Fibroblast of lung (primary cell): ENCODE results near the gene ERFL.

ENCODE experiments used
- CTCF ChIP-seq, 2 donors: IDR thresholded peaks in 1 of 2; conservative IDR thresholded peaks in 1 of 2; 1 replicate in 1 of 2; 2 replicates in 1 of 2; pipeline ENCODE4 v1.5.1; 2011 to 2012; ENCODE audit warnings: low read length in 2 of 2, control low read depth in 1 of 2, inconsistent platforms in 1 of 2, low read depth in 1 of 2, mild to moderate bottlenecking in 1 of 2
- EZH2 ChIP-seq: IDR thresholded peaks from 2 replicates; pipeline ENCODE4 v1.5.1; 2012; ENCODE audit warnings: low read length, control low read depth, mild to moderate bottlenecking; ENCODE audit errors: missing control alignments

DNA sequence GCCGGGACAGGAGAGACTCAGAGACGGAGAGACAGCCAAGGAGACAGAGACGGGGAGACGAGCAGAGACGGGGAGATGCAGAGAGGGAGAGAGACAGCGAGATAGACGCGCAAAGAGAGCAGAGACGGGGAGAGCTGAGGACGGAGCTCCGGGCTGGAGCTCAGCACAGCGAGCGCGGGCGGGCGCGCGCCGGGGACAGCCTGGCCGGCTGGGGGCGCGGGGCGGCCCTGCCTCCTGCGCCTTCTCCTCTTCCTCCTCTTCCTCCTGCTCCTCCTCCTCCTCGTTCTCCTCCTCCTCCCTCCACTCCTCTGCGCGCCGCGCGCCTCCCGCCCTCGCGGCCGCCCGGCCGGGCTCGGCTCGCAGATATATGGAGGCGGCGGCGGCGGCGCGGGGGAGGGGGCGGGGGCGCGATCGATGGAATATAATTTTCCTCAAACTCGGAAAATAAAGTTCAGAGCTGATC, at the start of gene ERFL:
- no peak for TF ChIP-seq CTCF (conservative IDR thresholded peaks at IDR 0.05 in 1 of 2, IDR thresholded peaks at IDR 0.05 in 1 of 2; ENCODE audit: low read depth in 1 of 2, low read length in 2 of 2)
- no peak for TF ChIP-seq EZH2
